BE2C (cell line): Measurements from ENCODE around the gene AGO1.
A peak's percentile ranks its signal among the peaks of the same experiment; 100 is the strongest.

Experiments
- DNase-seq: peaks from one replicate; pipeline ENCODE4 v3.0.0-alpha.2; 2020
- H3K27me3 ChIP-seq: fragments of 250-450 bp; sonication (Bioruptor Pico); 2 replicates; pipeline ENCODE4 v1.5.1; 2020; ENCODE audit warnings: mild to moderate bottlenecking
- H3K36me3 ChIP-seq: fragments of 250-450 bp; sonication (Bioruptor Pico); 2 replicates; pipeline ENCODE4 v1.5.1; 2020; ENCODE audit warnings: mild to moderate bottlenecking
- H3K4me1 ChIP-seq: fragments of 250-450 bp; sonication (Bioruptor Pico); 2 replicates; pipeline ENCODE4 v1.5.1; 2020
- H3K4me3 ChIP-seq: 2 replicates; pipeline ENCODE4 v1.5.1; 2011; ENCODE audit warnings: low read depth, low read length
- H3K9me3 ChIP-seq: fragments of 250-450 bp; sonication (Bioruptor Pico); 2 replicates; pipeline ENCODE4 v1.5.1; 2020
- CTCF ChIP-seq: IDR thresholded peaks from 2 replicates; pipeline ENCODE4 v1.5.1; 2012; ENCODE audit warnings: mild to moderate bottlenecking, low read depth, low read length

AGO1 gene

GRCh38 chr1:35923791-35924221 is 40.8 kb downstream of the AGO1 start:
- no peaks in the 10 kb centered on the region for H3K27me3 ChIP-seq
- no peaks in the 10 kb centered on the region for H3K4me1 ChIP-seq
- H3K4me3 ChIP-seq = no peak overlapping the region
- DNase-seq = no peak
- no peaks in the 10 kb centered on the region for H3K9me3 ChIP-seq
- peaks cover 4% of the 10 kb centered on the region; the same call in 1 of the 2 replicates for H3K36me3 ChIP-seq
- TF ChIP-seq CTCF = no peak

DNA sequence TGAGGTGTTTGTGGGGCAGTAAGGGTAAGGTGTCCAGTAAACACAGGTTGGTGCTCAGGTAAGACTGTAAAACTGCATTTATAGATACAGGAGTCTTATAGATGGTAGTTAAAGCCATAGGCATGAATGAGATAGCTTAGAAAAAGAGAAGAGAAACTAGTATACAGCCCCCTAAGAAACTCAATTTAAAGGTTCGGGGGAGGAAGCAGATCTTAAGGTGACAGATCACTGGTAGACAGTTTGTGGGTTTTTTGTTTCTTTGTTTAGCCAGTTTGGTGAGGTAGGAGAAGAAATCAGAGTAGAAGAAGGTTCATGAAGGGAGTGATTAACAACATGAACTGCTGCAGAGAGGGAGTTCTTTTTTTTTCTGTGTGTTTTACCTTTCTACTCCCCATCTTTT is 41.8 kb downstream of the AGO1 start:
- Histone ChIP-seq H3K9me3 (no peaks in the 10 kb centered on the region), H3K4me3 (no peak overlapping the region), H3K36me3 (no peaks in the 10 kb centered on the region), H3K4me1 (no peaks in the 10 kb centered on the region), H3K27me3 (no peaks in the 10 kb centered on the region)
- no peak for TF ChIP-seq CTCF
- DNase-seq = no peak

DNA sequence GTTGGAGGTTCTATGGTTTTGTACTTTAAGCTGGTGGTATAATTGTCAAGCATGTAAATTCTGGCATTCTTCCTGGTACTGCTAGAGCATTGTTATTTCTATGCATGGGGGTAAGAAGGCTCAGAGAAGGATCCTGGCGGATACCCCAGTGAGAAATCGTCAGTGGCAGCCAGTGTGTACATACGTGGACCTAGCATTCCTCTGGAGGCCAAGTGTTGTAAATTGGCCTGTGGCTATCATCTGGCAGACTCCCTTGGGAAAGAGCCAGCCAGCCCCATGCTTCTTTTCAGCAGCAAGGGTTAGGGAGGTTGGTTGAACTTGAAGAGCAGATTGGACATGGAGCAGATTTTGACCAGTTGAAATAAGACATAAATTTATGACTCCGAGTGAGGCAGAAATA is 42.7 kb downstream of the AGO1 start:
- no peak for TF ChIP-seq CTCF
- no peaks in the 10 kb centered on the region for H3K36me3 ChIP-seq
- DNase-seq = peak; percentile 6

GRCh38 chr1:35927472-35927871 is 44.5 kb downstream of the AGO1 start:
- Histone ChIP-seq H3K9me3 (no peaks in the 10 kb centered on the region), H3K27me3 (no peaks in the 10 kb centered on the region), H3K4me3 (no peak overlapping the region), H3K36me3 (no peaks in the 10 kb centered on the region), H3K4me1 (no peaks in the 10 kb centered on the region)
- no peak for DNase-seq
- no peak for TF ChIP-seq CTCF

More for the DNA sequence above, 42.7 kb downstream of the AGO1 start:
- no peaks in the 10 kb centered on the region for H3K9me3 ChIP-seq
- no peak overlapping the region for H3K4me3 ChIP-seq
- H3K27me3 ChIP-seq = no peaks in the 10 kb centered on the region
- no peaks in the 10 kb centered on the region for H3K4me1 ChIP-seq

- H3K27me3 ChIP-seq = no peaks in the 10 kb centered on the region
- no peaks in the 10 kb centered on the region for H3K9me3 ChIP-seq
- no peaks in the 10 kb centered on the region for H3K36me3 ChIP-seq
- peak; percentile 13 for DNase-seq
- peak overlapping the region; percentile 84 for H3K4me3 ChIP-seq
- TF ChIP-seq CTCF = no peak
- H3K4me1 ChIP-seq = no peaks in the 10 kb centered on the region
Observed at GRCh38 chr1:35929730-35930592, 47.0 kb downstream of the AGO1 start.
